Caco-2 (cell line): ENCODE data around the gene AP1AR. TPM values are rescaled to one million over a fixed set of nuclear protein-coding genes. Genes with fewer than 3 reads are reported as not detected.

Source experiments
- Bru-seq: library from RNA; stranded (reverse); fragments of 400-500 nt; gene quantifications from one replicate; lab custom pipeline; 2021; lab: Mats Ljungman, UMichigan
- BruChase-seq, 2 experiments: library from RNA; stranded (reverse); fragments of 400-500 nt; gene quantifications; one replicate each; lab custom pipeline; 2021; lab: Mats Ljungman, UMichigan
- BruUV-seq: library from RNA; stranded (reverse); fragments of 400-500 nt; replicated peaks from 2 replicates; lab custom pipeline; 2021; lab: Mats Ljungman, UMichigan
- CTCF ChIA-PET: fragments of 300-600 bp; sonication (Branson Sonifier 250); formaldehyde crosslinking; loops from one replicate; lab custom pipeline; 2022; ENCODE audit warnings: antibody characterized with exemption; lab: Charles Lee
- POLR2A ChIA-PET: fragments of 300-600 bp; sonication (Branson Sonifier 250); formaldehyde crosslinking; loops from one replicate; lab custom pipeline; 2022; ENCODE audit warnings: antibody characterized with exemption; lab: Charles Lee
- DNase-seq, 2 experiments: peaks; one replicate each; pipeline versions ENCODE4 v3.0.0 to v3.0.0-alpha.2; 2020 to 2022
- H3K27me3 ChIP-seq: replicated peaks from 2 replicates; pipeline ENCODE4 v1.6.0; 2011; ENCODE audit warnings: low read length; ENCODE audit not compliant: control insufficient read depth, insufficient read depth
- H3K36me3 ChIP-seq: 2 replicates; pipeline ENCODE4 v1.5.1; 2011; ENCODE audit warnings: low read length; ENCODE audit not compliant: control insufficient read depth, insufficient read depth
- H3K4me1 ChIP-seq: fragments of 250-450 bp; sonication (Bioruptor Pico); 2 replicates; pipeline ENCODE4 v1.5.1; 2020; ENCODE audit warnings: mild to moderate bottlenecking
- H3K4me3 ChIP-seq: 2 replicates; pipeline ENCODE4 v1.5.1; 2011; ENCODE audit warnings: low read depth, mild to moderate bottlenecking, control low read depth, low read length
- H3K9me3 ChIP-seq: fragments of 250-450 bp; sonication (Bioruptor Pico); 2 replicates; pipeline ENCODE4 v1.5.1; 2020; ENCODE audit warnings: mild to moderate bottlenecking, moderate library complexity
- H3K27ac Mint-ChIP-seq: one replicate; pipeline ENCODE4 v1.8.0; 2022; ENCODE audit warnings: mixed read lengths; ENCODE audit not compliant: unreplicated experiment
- H3K27me3 Mint-ChIP-seq: one replicate; pipeline ENCODE4 v1.8.0; 2022; ENCODE audit warnings: mixed read lengths; ENCODE audit not compliant: insufficient read depth, unreplicated experiment
- H3K36me3 Mint-ChIP-seq: one replicate; pipeline ENCODE4 v1.8.0; 2022; ENCODE audit warnings: mild to moderate bottlenecking, mixed read lengths; ENCODE audit not compliant: insufficient read depth, unreplicated experiment
- H3K4me1 Mint-ChIP-seq: one replicate; pipeline ENCODE4 v1.8.0; 2022; ENCODE audit warnings: low read depth, mixed read lengths; ENCODE audit not compliant: unreplicated experiment
- H3K4me3 Mint-ChIP-seq: one replicate; pipeline ENCODE4 v1.8.0; 2022; ENCODE audit warnings: mild to moderate bottlenecking, moderate library complexity, mixed read lengths; ENCODE audit not compliant: unreplicated experiment
- H3K9me3 Mint-ChIP-seq: one replicate; pipeline ENCODE4 v1.8.0; 2022; ENCODE audit warnings: mixed read lengths; ENCODE audit not compliant: unreplicated experiment
- CTCF ChIP-seq, 2 experiments: fragments of 200-600 bp in 1 of 2; IDR thresholded peaks; 1 replicate in 1 of 2; 2 replicates in 1 of 2; pipeline versions ENCODE4 v1.5.1 to v1.8.0; 2011 to 2022; ENCODE audit warnings: antibody characterized with exemption in 1 of 2, control low read depth in 1 of 2, inconsistent platforms in 1 of 2, low read depth in 1 of 2, low read length in 1 of 2, mild to moderate bottlenecking in 1 of 2, moderate library complexity in 1 of 2; ENCODE audit not compliant: insufficient read depth in 1 of 2, severe bottlenecking in 1 of 2, unreplicated experiment in 1 of 2
- intact Hi-C: fragments of 100-400 bp; cut with micrococcal nuclease; formaldehyde crosslinking; loops from one replicate; pipeline ENCODE4 v1.10.0; 2022; ENCODE audit not compliant: unreplicated experiment
- long read RNA-seq: library from polyadenylated mRNA; stranded (forward); transcript quantifications from one replicate; pipeline ENCODE4 v2.0.0, GENCODE V29; 2022
- total RNA-seq: library from RNA; stranded (reverse); gene quantifications from 2 replicates; pipeline ENCODE4 v1.2.3, GENCODE V29; 2022

The AP1AR gene
- 19.1 and 24.0 TPM in 2 replicates for total RNA-seq
- percentile 86 among the genes with signal in this experiment for Bru-seq, nascent RNA
- BruChase-seq, experiment 1, labeled RNA remaining after a 2-hour chase: percentile 84 among the genes with signal in this experiment
- BruChase-seq, experiment 2, labeled RNA remaining after a 6-hour chase: percentile 80 among the genes with signal in this experiment
- long read RNA-seq, transcript AP1AR-201 (10 exons, 2,902 nt): major isoform, 113 of 130 reads
- long read RNA-seq, partial matches to known transcripts: 0 of 130 reads
- long read RNA-seq, other reads (novel, unspliced or antisense): 17 of 130 reads

DNA sequence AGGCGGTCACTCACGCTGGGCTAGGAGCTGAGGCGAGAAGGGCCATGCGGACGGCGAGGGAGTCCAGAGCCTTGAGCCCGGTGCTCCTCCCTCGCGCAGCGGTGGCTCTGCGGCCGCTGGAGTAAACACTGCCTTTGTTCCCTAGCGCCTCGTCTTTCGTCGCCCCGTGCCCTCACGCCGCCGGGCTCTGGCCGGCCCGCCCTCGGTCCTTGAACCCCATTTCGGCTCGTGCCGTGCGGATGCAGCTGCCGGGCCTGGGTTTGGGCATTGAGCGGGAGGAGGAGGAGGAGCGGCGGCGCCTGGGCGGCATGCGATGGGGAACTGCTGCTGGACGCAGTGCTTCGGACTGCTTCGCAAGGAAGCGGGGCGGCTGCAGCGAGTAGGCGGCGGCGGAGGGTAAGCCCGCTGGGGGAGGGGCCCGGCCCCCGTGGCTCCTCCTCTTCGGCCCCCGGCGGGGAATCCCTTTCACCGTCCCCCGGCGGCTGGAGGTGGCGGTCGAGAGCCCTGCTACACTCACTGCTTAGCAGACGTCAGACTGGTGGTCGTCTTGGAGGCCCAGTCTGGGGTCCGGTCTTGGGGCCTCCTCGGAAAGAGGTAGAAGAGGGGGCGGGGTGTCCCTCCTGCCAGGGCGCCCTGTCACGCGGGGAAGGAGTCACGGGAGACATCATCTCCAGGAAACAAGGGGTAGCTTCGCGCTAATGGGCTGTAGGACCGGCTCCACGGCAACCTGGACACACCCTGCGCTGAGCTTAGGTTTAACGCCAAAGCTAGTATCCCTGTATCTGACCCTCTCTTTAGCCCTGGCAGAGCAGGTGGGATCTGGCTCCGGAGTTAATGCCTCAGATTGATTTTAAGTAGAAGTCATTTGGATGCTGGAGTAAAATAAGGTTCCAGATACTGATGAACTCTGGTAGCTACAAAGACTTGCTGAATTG lies at the start of gene AP1AR:
Gene AP1AR, plus strand, starts transcription at position 9 of the 935 bp plus-strand sequence. Its CDS starts 305 bp downstream, at position 314.
- H3K9me3 ChIP-seq: no peaks in the 10 kb centered on the region
- H3K4me1 ChIP-seq: peaks cover 12% of the 10 kb centered on the region; the same call in 1 of the 2 replicates
- Mint-ChIP-seq H3K4me1 (peaks cover 12% of the 10 kb centered on the region), H3K36me3 (peaks cover 11% of the 10 kb centered on the region), H3K4me3 (peak within 1 kb of the TSS; percentile 96), H3K27ac (peak within 1 kb of the TSS; percentile 96), H3K27me3 (no peaks in the 10 kb centered on the region), H3K9me3 (no peaks in the 10 kb centered on the region)
- TF ChIP-seq CTCF (IDR thresholded peaks at IDR 0.05; ENCODE audit: insufficient read depth in 1 of 2, low read depth in 1 of 2, low read length in 1 of 2, severe bottlenecking in 1 of 2, unreplicated experiment in 1 of 2): peak; percentile 36 to 56
- ChIA-PET CTCF (interaction anchor here (1.0 to 1.3 kb wide), 4 partner anchors 15 to 177 kb away, joined by 3 to 11 read pairs (median 6); no protein-coding TSS in a partner anchor), POLR2A (interaction anchor here (0.6 to 0.9 kb wide), 3 partner anchors 15 to 28 kb away, joined by 3 to 6 read pairs (median 4); no protein-coding TSS in a partner anchor)
- no peaks in the 10 kb centered on the region for H3K27me3 ChIP-seq
- BruUV-seq: no TSS peak
- intact Hi-C loops: loop anchor here (1.0 kb wide), 3 partner anchors 18 to 119 kb away; partner anchors contain the start of gene ALPK1
- DNase-seq: peak; percentile 88 to 92
- no peaks in the 10 kb centered on the region for H3K36me3 ChIP-seq
- H3K4me3 ChIP-seq: peak within 1 kb of the TSS; percentile 96

DNA sequence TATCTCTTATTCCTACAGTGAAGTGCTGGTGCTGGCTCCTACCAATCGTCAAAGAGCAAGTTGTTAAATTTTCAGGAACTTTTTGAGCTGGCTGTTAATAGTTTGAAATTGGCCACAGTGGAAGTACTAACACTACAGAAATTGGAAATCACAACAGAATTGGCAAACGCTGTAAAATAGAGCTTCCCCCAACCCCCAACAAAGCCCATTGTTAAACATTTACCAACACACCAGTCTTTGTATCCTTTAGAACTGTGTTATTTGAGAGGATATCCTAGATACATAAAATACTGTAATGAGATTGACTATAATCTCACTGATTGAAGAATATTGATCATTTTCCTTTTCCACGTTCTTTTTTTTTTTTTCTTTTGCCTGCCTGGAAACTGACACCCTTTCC lies 49.0 kb upstream of the AP1AR start:
- no peaks in the 10 kb centered on the region for H3K36me3 Mint-ChIP-seq
- intact Hi-C loops: no loop called here
- Histone ChIP-seq H3K27me3 (no peaks in the 10 kb centered on the region), H3K4me1 (no peaks in the 10 kb centered on the region), H3K9me3 (no peaks in the 10 kb centered on the region), H3K36me3 (no peaks in the 10 kb centered on the region), H3K4me3 (no peak overlapping the region)
- no peak overlapping the region for H3K27ac Mint-ChIP-seq
- no peak for TF ChIP-seq CTCF (IDR thresholded peaks at IDR 0.05; ENCODE audit: insufficient read depth in 1 of 2, low read depth in 1 of 2, low read length in 1 of 2, severe bottlenecking in 1 of 2, unreplicated experiment in 1 of 2)
- POLR2A ChIA-PET: no interaction called here
- peaks cover 7% of the 10 kb centered on the region for H3K4me1 Mint-ChIP-seq
- no peak overlapping the region for H3K4me3 Mint-ChIP-seq
- BruUV-seq: no TSS peak
- DNase-seq: no peak
- H3K27me3 Mint-ChIP-seq: no peaks in the 10 kb centered on the region
- CTCF ChIA-PET: no interaction called here
- no peaks in the 10 kb centered on the region for H3K9me3 Mint-ChIP-seq

DNA sequence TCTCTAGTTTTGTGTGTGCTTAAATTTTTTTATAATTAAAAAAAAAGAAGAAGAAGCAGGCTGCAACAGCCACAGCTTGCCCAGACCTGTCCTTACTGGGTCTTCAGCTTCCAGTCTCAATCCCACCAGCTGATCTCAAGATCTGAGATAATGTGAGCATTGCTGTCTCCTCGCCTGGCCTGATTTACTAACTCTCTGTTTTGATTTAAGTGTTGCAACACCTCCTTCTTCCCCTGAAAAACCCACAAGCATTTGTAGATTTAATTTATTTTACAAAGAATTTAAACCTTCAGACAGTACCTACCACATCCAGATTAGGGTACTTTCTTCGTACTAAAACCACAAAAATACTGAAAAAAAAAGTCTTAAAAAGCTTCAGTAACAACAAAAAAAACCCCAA lies 48.3 kb upstream of the AP1AR start:
- H3K4me3 ChIP-seq: no peak overlapping the region
- TF ChIP-seq CTCF (IDR thresholded peaks at IDR 0.05; ENCODE audit: insufficient read depth in 1 of 2, low read depth in 1 of 2, low read length in 1 of 2, severe bottlenecking in 1 of 2, unreplicated experiment in 1 of 2): no peak
- CTCF ChIA-PET: no interaction called here
- no peaks in the 10 kb centered on the region for H3K27me3 Mint-ChIP-seq
- H3K36me3 Mint-ChIP-seq: no peaks in the 10 kb centered on the region
- H3K4me1 Mint-ChIP-seq: peaks cover 7% of the 10 kb centered on the region
- no peak overlapping the region for H3K27ac Mint-ChIP-seq
- BruUV-seq: no TSS peak
- no peaks in the 10 kb centered on the region for H3K36me3 ChIP-seq
- H3K27me3 ChIP-seq: no peaks in the 10 kb centered on the region
- POLR2A ChIA-PET: no interaction called here
- DNase-seq: no peak
- H3K9me3 Mint-ChIP-seq: no peaks in the 10 kb centered on the region
- H3K4me1 ChIP-seq: no peaks in the 10 kb centered on the region
- H3K9me3 ChIP-seq: no peaks in the 10 kb centered on the region
- no peak overlapping the region for H3K4me3 Mint-ChIP-seq
- intact Hi-C loops: no loop called here
